ENCODE data around the gene C11orf52. TPM values are rescaled to one million over a fixed set of nuclear protein-coding genes. Genes with fewer than 3 reads are reported as not detected.

The C11orf52 gene
- total and polyA plus RNA-seq, 2 donors (not counting 3 experiments of a cell fraction or from before 2014, with no cell fraction given): 0.31 to 0.76 TPM

DNA sequence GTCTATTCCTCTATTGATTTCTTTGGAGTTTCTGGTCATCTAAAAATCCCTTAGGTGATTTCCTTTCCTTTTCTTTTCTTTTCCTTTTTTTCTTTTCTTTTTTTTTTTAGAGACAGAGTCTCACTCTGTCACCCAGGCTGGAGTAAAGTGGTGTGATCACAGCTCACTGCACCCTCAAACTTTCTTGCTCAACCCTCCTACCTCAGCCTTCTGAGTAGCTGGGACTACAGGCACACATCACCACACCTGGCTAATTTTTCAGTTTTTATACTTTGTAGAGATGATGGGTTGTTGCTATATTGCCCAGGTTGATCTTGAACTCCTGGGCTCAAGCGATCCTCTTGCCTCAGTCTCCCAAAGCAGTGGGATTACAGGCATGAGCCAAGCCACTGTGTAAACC lies 1.9 kb upstream of the C11orf52 start:
- Histone ChIP-seq H3K36me3 (ENCODE audit: control insufficient read depth in 2 of 2, extremely low read depth in 1 of 2, insufficient read depth in 2 of 2, low read length in 2 of 2) (no peaks in the 10 kb centered on the region), H2AFZ (ENCODE audit: low read depth, low read length) (no peak overlapping the region), H3K4me3 (replicated peaks in 1 of 3; ENCODE audit: insufficient read depth in 1 of 3, low read depth in 1 of 3, low read length in 3 of 3) (no peak overlapping the region), H3K27ac (ENCODE audit: insufficient read depth, low read depth, low read length) (no peak overlapping the region), H3K79me2 (ENCODE audit: control insufficient read depth, insufficient read depth, low read length) (no peaks in the 10 kb centered on the region), H3K9me1 (replicated peaks; ENCODE audit: control insufficient read depth, extremely low read depth, insufficient read depth, low read length) (no peaks in the 10 kb centered on the region), H3K4me2 (ENCODE audit: insufficient read depth, low read length) (no peak overlapping the region), H4K20me1 (replicated peaks; ENCODE audit: control insufficient read depth, extremely low read depth, insufficient read depth, low read length) (no peaks in the 10 kb centered on the region), H3K9me3 (replicated peaks; ENCODE audit: control insufficient read depth, insufficient read depth, low read length) (no peaks in the 10 kb centered on the region), H3K27me3 (ENCODE audit: control insufficient read depth in 2 of 2, insufficient read depth in 2 of 2, low read length in 2 of 2) (no peaks in the 10 kb centered on the region), H3K9ac (replicated peaks; ENCODE audit: extremely low read depth, insufficient read depth, low read length) (no peak overlapping the region), H3K4me1 (ENCODE audit: control insufficient read depth, extremely low read depth, insufficient read depth, low read length) (peaks cover 6% of the 10 kb centered on the region)
- ChIA-PET POLR2A (no interaction called here), CTCF (no interaction called here)
- FAIRE-seq: no peak
- no TSS peak for BruUV-seq (replicated peaks)
- intact Hi-C loops (cut with micrococcal nuclease) (no loop called here), dilution Hi-C loops (cut with MboI; ENCODE audit: extremely low pct_ligation_motif_present, low sequenced_read_pairs) (no loop called here)
- DNase-seq (ENCODE audit: low read depth, low spot score): no peak
- TF ChIP-seq POLR2A (IDR thresholded peaks at IDR 0.05; ENCODE audit: low read depth, low read length): no peak
- TF ChIP-seq, protein P1, sequence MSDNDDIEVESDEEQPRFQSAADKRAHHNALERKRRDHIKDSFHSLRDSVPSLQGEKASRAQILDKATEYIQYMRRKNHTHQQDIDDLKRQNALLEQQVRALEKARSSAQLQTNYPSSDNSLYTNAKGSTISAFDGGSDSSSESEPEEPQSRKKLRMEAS (IDR thresholded peaks at IDR 0.05; ENCODE audit: insufficient read depth, insufficient read length): no peak
- TF ChIP-seq, protein P2, sequence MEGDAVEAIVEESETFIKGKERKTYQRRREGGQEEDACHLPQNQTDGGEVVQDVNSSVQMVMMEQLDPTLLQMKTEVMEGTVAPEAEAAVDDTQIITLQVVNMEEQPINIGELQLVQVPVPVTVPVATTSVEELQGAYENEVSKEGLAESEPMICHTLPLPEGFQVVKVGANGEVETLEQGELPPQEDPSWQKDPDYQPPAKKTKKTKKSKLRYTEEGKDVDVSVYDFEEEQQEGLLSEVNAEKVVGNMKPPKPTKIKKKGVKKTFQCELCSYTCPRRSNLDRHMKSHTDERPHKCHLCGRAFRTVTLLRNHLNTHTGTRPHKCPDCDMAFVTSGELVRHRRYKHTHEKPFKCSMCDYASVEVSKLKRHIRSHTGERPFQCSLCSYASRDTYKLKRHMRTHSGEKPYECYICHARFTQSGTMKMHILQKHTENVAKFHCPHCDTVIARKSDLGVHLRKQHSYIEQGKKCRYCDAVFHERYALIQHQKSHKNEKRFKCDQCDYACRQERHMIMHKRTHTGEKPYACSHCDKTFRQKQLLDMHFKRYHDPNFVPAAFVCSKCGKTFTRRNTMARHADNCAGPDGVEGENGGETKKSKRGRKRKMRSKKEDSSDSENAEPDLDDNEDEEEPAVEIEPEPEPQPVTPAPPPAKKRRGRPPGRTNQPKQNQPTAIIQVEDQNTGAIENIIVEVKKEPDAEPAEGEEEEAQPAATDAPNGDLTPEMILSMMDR (IDR thresholded peaks at IDR 0.05; ENCODE audit: extremely low read depth in 1 of 2, insufficient read depth in 1 of 2, low read depth in 1 of 2, low read length in 2 of 2): no peak
- TF ChIP-seq JUN (IDR thresholded peaks at IDR 0.05; ENCODE audit: borderline replicate concordance, insufficient read depth, insufficient read length, low read depth): no peak

DNA sequence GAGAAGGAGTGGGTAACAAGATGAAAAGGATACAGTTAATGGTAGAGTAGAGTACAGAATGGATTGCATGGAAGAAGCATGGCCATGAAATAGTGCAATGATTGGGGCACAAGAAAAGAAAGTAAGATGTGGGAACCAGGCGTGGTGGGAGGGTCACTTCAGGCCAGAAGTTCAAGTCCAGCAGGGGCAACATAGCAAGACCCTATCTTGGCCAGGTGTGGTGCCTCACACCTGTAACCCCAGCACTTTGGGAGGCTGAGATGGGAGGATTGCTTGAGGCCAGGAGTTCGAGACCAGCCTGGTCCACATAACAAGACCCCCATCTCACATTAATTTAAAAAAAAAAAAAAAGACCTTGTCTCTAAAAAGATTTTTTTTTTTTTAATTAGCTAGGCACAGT lies 1.4 kb upstream of the C11orf52 start:
- no peaks in the 10 kb centered on the region for H3K79me2 ChIP-seq (ENCODE audit: control insufficient read depth, insufficient read depth, low read length)
- H2AFZ ChIP-seq (ENCODE audit: low read depth, low read length): no peak overlapping the region
- BruUV-seq (replicated peaks): no TSS peak
- no peaks in the 10 kb centered on the region for H4K20me1 ChIP-seq (replicated peaks; ENCODE audit: control insufficient read depth, extremely low read depth, insufficient read depth, low read length)
- H3K36me3 ChIP-seq (ENCODE audit: control insufficient read depth in 2 of 2, extremely low read depth in 1 of 2, insufficient read depth in 2 of 2, low read length in 2 of 2): no peaks in the 10 kb centered on the region
- H3K27me3 ChIP-seq (ENCODE audit: control insufficient read depth in 2 of 2, insufficient read depth in 2 of 2, low read length in 2 of 2): no peaks in the 10 kb centered on the region
- DNase-seq (ENCODE audit: low read depth, low spot score): no peak
- dilution Hi-C loops (cut with MboI; ENCODE audit: extremely low pct_ligation_motif_present, low sequenced_read_pairs): no loop called here
- H3K4me3 ChIP-seq (replicated peaks in 1 of 3; ENCODE audit: insufficient read depth in 1 of 3, low read depth in 1 of 3, low read length in 3 of 3): no peak overlapping the region
- ChIA-PET CTCF (interaction anchor here (1.2 kb wide), 1 partner anchor 9 kb away, joined by 4 read pairs; no protein-coding TSS in a partner anchor), POLR2A (no interaction called here)
- no peak overlapping the region for H3K9ac ChIP-seq (replicated peaks; ENCODE audit: extremely low read depth, insufficient read depth, low read length)
- H3K9me1 ChIP-seq (replicated peaks; ENCODE audit: control insufficient read depth, extremely low read depth, insufficient read depth, low read length): no peaks in the 10 kb centered on the region
- no peaks in the 10 kb centered on the region for H3K9me3 ChIP-seq (replicated peaks; ENCODE audit: control insufficient read depth, insufficient read depth, low read length)
- no peak for FAIRE-seq
- intact Hi-C loops (cut with micrococcal nuclease): no loop called here
- TF ChIP-seq GATA2 (IDR thresholded peaks at IDR 0.05; ENCODE audit: insufficient read depth, insufficient read length, low read depth, low read length): no peak
- no peak for TF ChIP-seq POLR2A (IDR thresholded peaks at IDR 0.05; ENCODE audit: low read depth, low read length)
- TF ChIP-seq, protein P1 (IDR thresholded peaks at IDR 0.05; ENCODE audit: insufficient read depth, insufficient read length): no peak
- TF ChIP-seq POLR2AphosphoS5 (IDR thresholded peaks at IDR 0.05; ENCODE audit: insufficient read depth, low read depth, low read length): no peak
- TF ChIP-seq FOS (IDR thresholded peaks at IDR 0.05; ENCODE audit: borderline replicate concordance, insufficient read depth, low read length): no peak
- TF ChIP-seq, protein P2 (IDR thresholded peaks at IDR 0.05; ENCODE audit: extremely low read depth in 1 of 2, insufficient read depth in 1 of 2, low read depth in 1 of 2, low read length in 2 of 2): no peak
- TF ChIP-seq MYC (IDR thresholded peaks at IDR 0.05; ENCODE audit: low read depth, low read length): no peak
- TF ChIP-seq EZH2 (IDR thresholded peaks at IDR 0.05; ENCODE audit: borderline replicate concordance, low read depth, low read length, severe bottlenecking): no peak
- TF ChIP-seq JUN (IDR thresholded peaks at IDR 0.05; ENCODE audit: borderline replicate concordance, insufficient read depth, insufficient read length, low read depth): no peak
- H3K4me2 ChIP-seq (ENCODE audit: insufficient read depth, low read length): no peak overlapping the region
- no peak overlapping the region for H3K27ac ChIP-seq (ENCODE audit: insufficient read depth, low read depth, low read length)
- peaks cover 6% of the 10 kb centered on the region for H3K4me1 ChIP-seq (ENCODE audit: control insufficient read depth, extremely low read depth, insufficient read depth, low read length)
